Stimulated activated naive CD4-positive, alpha-beta T cell treated with Interleukin-2 at 50 U/mL for 16 hours (primary cell): ENCODE data around the gene RNF152.
A peak's percentile ranks its signal among the peaks of the same experiment; 100 is the strongest.

Source experiments
- DNase-seq: peaks from one replicate; lab custom pipeline; 2025; lab: John Stamatoyannopoulos, UW

The RNF152 gene

DNA sequence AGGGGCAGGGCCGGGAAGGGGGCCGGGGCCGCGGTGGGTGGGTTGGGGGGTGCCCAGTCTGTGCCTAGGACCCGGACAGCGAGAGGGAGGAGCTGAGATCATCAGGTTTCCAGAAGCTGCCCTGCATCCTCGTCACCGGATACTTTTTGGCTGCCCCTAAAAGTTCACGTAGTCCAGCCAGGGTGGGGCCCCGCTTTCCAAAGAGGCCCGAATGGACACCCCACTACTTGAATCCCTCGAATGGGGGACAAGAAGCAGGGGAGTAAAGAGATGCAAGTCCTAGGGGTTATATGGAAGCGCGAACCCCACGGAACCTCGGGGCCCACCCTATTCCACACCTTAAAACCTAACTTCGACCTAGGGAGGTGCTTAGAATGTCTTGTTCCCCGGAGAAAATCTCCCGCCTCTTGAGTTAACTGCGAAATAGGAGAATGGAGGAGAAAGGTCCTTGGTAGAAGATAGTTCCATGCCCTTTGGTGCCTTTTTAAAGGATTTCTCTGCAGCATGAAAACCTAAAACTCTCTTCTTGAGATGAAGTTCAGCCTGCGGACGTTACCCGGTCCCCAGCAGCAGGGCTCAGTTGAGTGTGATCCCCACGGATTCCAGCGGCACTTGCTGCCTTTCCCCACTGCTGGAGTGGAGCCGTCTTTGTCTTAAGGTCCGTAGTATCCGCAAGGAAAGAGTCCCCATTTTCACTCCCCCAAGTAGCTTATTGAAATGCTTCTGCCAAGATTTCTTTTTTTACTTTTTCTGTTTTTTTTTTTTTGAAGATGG is 2.1 kb upstream of the RNF152 start:
- no peak for DNase-seq

- peak; percentile 67 for DNase-seq
Measured at GRCh38 chr18:61893971-61894750, 1.4 kb upstream of the RNF152 start.

DNA sequence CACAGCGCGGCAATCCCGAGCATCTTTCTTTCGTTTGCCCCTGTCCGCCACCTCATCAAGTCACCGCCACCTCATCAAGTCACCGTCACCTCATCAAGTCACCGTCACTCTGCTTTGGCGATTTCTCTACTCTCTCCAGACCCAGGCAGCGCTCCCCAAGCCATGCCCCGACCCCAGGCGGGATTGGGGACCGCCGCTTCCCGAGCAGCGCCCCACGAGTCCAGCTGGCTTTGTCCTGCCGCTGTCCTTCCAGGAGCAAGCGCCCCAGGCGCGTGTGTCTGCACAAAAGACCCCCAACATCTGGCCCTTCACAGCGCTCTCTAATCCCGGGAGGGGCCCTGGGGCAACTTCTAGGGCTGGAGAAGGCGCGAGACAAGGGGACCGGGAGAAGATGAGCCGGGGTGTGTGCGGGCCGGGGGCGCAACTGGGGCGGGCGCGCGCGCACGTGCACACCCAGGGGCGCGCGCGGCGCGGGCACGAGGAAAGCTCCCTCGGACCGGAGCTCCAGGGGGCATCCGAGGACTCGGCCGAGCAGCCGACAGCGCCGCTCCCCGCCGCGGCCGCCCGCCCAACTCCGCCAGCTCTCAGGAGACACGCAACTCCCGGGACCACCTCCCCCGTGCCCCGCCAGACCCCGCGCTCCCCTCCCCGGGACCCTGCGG is 633 bp upstream of the RNF152 start:
- peak; percentile 40 for DNase-seq

- no peak for DNase-seq
Measured at GRCh38 chr18:61891894-61892293, 913 bp downstream of the RNF152 start.

- no peak for DNase-seq
Measured at GRCh38 chr18:61891271-61891670, 1.5 kb downstream of the RNF152 start.

DNA sequence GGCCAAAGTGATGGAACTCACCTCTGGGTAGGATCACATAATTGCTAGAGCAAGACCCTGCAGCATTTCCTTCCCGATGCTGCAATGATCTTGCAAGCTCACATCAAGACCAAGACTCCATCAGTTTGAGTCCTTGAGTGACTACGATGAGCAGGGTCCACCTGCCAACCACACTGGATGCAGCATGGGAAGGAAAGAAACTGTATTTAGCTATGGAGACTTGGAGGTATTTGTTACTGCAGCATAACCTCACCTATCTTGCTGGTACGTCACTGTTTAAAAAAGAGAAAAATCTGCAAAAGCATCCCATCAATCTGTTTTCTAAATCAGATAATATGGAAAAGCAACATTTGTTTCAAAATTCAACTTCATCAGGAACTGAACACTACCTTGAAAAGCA is 2.5 kb downstream of the RNF152 start:
- no peak for DNase-seq

DNA sequence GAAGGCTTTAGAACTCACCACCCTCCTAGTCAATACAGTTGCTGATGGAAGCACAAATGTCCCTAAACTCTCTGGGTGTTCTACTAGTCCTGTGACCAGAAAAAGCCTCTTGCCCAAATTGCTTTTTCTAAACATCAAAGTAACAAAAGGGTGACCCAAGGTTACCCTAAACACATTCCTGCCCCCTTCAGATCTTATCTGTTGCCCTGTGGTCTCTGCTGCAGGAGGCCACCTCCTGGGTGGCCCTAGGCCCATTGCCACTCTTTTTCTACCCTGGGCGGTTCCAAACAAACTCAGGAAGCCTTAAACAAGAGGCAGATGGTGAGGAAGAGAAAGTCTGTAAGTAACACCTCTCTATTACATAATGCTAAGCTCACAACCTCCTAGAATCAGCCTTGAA is 3.3 kb downstream of the RNF152 start:
- no peak for DNase-seq

DNA sequence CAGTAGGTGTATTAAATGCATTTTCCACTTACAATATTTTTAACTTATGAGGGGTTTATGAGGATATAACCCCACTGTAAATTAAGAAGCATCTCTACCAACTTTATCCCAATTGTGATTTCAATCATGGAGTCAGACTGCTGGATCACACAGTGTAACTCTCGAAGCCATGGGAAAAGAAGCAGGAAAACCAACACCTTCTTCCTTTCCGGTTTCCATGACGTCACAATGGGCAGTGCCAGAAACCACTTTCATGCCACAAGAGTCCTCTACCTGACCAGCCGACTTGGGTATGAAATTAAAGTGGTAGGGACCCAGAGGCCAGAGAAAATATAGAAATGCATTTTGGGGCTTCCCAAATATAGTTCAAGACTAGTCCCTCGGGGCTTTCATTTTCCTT is 4.2 kb downstream of the RNF152 start:
- DNase-seq = no peak

GRCh38 chr18:61887838-61888237 is 5.0 kb downstream of the RNF152 start:
- no peak for DNase-seq

- DNase-seq = no peak
Measured at GRCh38 chr18:61883547-61883946, 9.3 kb downstream of the RNF152 start.

DNA sequence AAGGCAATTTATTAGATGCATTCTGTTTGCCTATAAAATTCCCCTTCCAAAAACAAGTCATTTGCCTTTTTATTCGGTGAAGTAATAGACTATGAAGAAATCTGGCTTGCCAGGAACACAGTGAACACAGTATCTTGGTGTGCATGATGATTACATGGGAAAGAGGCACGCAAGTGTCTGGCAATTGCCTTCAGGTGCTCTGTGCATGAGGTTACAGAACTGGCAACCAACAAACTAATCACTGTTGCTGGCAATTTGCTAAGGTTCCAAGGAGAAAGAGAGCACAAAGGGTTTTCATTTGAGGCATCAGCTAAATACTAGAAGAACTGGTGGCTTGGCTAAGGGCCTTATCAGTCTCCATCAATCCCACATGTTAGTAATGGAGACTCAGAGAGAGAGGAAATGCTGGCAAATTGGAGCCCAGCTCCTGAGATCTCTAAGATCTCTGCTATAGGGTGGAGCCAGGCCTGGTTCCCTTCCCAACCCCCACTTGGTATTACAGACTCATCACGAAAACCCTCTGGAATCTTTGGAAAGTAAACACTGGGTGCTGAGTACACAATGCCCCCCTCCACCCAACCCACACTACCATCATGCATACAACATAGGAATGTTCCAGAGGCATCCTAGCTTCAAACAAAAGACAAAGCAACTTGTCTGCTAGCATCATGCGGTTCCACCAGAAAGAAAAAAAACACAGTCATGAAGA is 10.4 kb downstream of the RNF152 start:
- DNase-seq = no peak

DNA sequence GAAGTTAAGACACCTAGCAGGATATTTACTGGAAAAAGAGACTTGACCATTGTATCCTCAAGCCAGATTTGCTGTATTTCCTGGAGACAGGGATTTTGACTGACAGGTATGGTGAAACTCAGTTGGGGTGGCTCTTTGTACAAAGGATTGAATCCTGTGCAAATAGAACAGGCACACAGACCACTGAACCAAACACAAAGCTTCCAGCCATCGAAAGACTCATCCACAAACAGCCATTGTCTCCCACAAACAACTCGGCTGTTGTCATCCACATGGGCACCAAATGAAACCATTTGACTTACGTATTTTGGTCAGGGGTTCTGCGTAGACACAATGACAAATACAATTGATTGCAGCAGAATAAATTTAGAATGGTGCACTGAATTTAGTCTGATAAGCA is 15.9 kb downstream of the RNF152 start:
- no peak for DNase-seq

DNA sequence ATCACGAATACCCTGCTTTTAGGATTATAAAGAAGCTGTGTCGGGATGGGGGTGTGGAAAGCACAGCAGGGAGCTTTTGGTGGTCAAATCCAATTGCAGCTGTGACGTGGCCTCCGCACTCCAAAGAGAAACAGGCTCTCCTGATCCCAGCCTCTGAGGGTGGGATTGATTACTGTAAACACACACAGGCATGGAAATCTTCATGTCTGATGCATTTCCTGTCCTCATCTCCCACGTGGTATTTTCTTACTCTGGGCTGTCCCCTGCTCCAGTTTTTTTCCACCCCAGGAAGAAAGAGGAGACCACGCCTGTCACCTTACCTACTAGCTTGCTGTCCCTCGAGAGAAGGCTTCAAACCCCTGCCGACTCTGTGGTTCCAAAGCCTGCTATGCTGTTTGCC is 22.7 kb downstream of the RNF152 start:
- DNase-seq = no peak

DNA sequence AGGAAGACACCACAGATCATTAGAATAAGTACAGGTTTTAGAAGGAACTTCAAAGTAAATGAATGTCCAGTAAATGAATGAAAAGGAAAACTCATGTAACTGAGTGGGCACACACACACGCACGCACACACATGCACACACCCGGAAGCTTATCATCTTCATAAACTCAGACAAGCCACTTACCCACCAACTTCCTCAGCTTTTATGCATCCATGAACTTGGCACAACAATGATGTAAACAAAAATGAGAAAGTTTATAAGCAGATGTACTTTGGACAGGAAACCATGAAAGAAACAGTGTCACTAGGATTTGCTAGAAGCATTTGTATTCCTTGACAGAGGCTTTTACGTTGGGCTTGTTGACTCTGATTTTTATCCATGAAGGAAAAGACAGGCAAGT is 23.2 kb downstream of the RNF152 start:
- DNase-seq = no peak

DNA sequence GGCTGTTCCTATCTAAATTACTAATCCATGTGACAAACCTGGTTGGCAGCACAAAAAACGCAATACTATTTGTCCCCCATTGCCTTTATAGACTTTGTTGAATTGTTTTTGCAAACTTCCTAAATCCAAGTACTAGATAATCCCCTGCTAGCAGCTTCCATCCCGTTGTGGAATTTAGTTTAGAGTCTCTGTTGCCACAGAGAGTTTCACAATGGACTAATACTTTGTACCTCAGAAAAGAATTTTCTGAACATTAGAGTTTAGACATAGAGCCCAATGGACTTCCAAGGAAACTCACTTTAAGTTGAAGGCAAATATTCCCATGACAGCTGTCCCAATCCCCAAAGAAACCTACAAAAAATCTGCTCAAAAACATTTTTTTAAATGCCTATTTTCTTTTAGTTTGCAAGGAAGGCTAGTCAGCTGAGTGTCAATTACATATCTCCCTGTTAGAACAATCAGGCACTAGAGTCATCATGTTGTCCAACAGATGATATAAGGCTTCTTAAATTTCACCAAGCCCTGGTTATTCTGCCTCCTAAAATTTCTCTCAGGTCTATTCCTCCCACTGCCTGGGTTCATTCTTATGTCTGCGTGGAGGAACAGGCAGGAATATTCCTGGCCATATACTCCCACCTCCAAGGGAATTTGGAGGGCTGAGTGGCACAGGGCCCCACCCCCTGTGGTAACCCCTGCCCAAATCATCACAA is 27.2 kb downstream of the RNF152 start:
- no peak for DNase-seq

GRCh38 chr18:61861372-61861771 is 31.4 kb downstream of the RNF152 start:
- DNase-seq = no peak

- DNase-seq = no peak
Measured at GRCh38 chr18:61860302-61860701, 32.5 kb downstream of the RNF152 start.

DNA sequence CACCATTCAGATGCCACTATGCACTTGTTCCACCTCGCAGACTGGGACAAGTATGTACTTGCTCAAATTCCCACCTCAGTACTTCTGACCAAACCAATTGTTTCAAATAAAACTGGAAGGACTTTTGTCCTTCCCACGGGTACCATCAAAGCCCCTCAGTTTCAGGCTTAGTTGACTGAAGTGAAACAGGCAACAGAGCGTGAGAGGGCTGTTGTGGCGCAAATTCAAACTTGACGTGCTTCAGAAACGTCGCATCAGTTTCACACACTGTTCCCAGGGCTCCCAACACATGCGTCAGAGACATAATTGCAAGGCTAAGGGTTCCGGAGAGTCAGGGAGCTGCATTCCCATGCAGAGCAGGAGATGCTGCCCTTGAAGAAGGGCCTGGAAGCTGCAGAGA is 33.7 kb downstream of the RNF152 start:
- no peak for DNase-seq

- DNase-seq = no peak
Measured at GRCh38 chr18:61856678-61857077, 36.1 kb downstream of the RNF152 start.

DNA sequence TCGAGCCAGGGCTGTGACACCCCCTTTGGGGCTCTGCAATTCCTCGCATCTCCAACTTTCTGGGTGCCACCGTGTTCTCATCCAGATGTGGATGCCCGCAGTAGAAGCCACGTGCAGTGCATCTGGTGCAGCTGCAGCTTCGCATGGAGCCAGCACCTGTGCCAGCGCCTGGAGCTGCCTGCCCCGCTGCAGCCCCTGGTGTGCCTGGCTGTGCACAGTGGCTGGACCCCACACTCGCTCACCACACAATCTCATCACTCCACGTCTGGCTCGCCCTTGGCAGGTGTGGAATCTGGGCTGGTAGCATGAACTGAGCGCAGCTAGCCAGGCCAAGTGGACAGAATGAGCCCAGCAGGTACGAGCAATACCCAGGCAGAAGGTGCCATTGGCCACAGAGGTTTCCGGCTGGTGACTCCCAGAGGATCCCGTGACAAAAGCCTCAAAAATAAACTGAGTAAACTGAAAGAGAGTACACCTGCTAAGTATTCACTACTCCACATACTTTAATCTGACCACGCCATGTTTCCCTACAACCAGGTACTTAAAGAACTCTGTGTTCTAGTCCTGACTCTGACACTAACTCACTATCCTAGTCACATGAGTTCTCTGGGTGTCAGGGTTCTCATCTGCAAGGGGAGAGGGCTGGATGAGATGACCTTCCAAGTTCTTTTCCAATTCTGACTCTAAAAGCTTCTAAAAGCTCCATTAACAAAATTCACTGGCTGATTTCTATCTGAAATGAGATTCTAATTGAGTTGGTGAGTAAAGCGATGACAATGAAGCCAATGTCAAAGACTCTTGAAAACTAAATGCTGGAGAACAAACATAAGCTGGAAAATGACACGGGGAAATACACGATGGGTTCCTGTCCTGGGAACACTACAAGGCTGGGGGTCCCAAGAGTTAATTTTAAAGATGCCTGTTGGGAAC is 37.1 kb downstream of the RNF152 start:
- DNase-seq = no peak
